T-cell (primary cell): ENCODE results near the gene PLCG1. TPM values are rescaled to one million over a fixed set of nuclear protein-coding genes. Genes with fewer than 3 reads are reported as not detected.
"Not testable (repeated sequence)": the region's sequence is repeated elsewhere in the genome, so short reads cannot be mapped to it uniquely, and the experiment has no call there.

Source experiments
- ATAC-seq, 4 experiments: fragments of 200-7000 bp in 3 of 4; fragments of 150-1000 bp in 1 of 4; cut with Tn5 transposase; replicated peaks in 1 of 4; 1 replicate in 3 of 4; 2 replicates in 1 of 4; pipeline ENCODE4 v1.10.0; 2021; ENCODE audit warnings: moderate library complexity in 3 of 4, mild to moderate bottlenecking in 2 of 4, moderate number of reproducible peaks in 1 of 4
- CTCF ChIA-PET, 2 donors: fragments of 300-600 bp; sonication (Branson Sonifier 250); formaldehyde crosslinking; loops; one replicate each; lab custom pipeline; 2022; ENCODE audit warnings: antibody characterized with exemption in 2 of 2; lab: Charles Lee
- POLR2A ChIA-PET, 2 donors: fragments of 300-600 bp; sonication (Branson Sonifier 250); formaldehyde crosslinking; loops; one replicate each; lab custom pipeline; 2022; ENCODE audit warnings: antibody characterized with exemption in 2 of 2; lab: Charles Lee
- DNase-seq, 35 experiments: peaks; one replicate each; pipeline versions ENCODE4 v3.0.0 to v3.0.0-alpha.2; 2013 to 2023
- H3K27ac ChIP-seq: one replicate; pipeline ENCODE4 v1.5.1; 2013; ENCODE audit warnings: low read length
- H3K27me3 ChIP-seq, 2 experiments: replicated peaks in 1 of 2; 1 replicate in 1 of 2; 2 replicates in 1 of 2; pipeline versions ENCODE4 v1.6.1 to v1.7.0; 2013; ENCODE audit warnings: low read length in 1 of 2, mixed read lengths in 1 of 2; ENCODE audit not compliant: control insufficient read depth in 2 of 2, insufficient read depth in 2 of 2; ENCODE audit errors: extremely low read depth in 1 of 2
- H3K36me3 ChIP-seq, 2 donors: 1 replicate in 1 of 2; 2 replicates in 1 of 2; pipeline versions ENCODE4 v1.6.1 to v1.7.0; 2013; ENCODE audit warnings: low read length in 1 of 2; ENCODE audit not compliant: control insufficient read depth in 2 of 2, insufficient read depth in 1 of 2; ENCODE audit errors: extremely low read depth in 1 of 2
- H3K4me1 ChIP-seq, 2 experiments: 1 replicate in 1 of 2; 2 replicates in 1 of 2; pipeline versions ENCODE4 v1.6.1 to v1.7.0; 2013; ENCODE audit warnings: low read length in 2 of 2, mixed read lengths in 1 of 2; ENCODE audit not compliant: insufficient read depth in 2 of 2, control insufficient read depth in 1 of 2; ENCODE audit errors: extremely low read depth in 1 of 2
- H3K4me3 ChIP-seq, 2 donors: 1 replicate in 1 of 2; 2 replicates in 1 of 2; pipeline versions ENCODE4 v1.5.1 to v1.7.0; 2013; ENCODE audit warnings: mild to moderate bottlenecking in 2 of 2, low read length in 1 of 2, moderate library complexity in 1 of 2; ENCODE audit not compliant: control insufficient read depth in 1 of 2; ENCODE audit errors: extremely low read depth in 1 of 2
- H3K9me3 ChIP-seq: 2 replicates; pipeline ENCODE4 v1.7.0; 2013
- H3K27ac Mint-ChIP-seq, 2 donors: one replicate each; pipeline ENCODE4 v1.8.0; 2020 to 2021; ENCODE audit warnings: mild to moderate bottlenecking in 2 of 2, mixed read lengths in 2 of 2
- H3K27me3 Mint-ChIP-seq, 2 donors: one replicate each; pipeline ENCODE4 v1.8.0; 2021 to 2022; ENCODE audit warnings: mixed read lengths in 2 of 2
- H3K36me3 Mint-ChIP-seq: one replicate; pipeline ENCODE4 v1.8.0; 2021; ENCODE audit warnings: mixed read lengths
- H3K4me1 Mint-ChIP-seq, 3 donors: one replicate each; pipeline ENCODE4 v1.8.0; 2020 to 2022; ENCODE audit warnings: mixed read lengths in 3 of 3, mild to moderate bottlenecking in 1 of 3
- H3K4me3 Mint-ChIP-seq, 3 donors: one replicate each; pipeline ENCODE4 v1.8.0; 2020 to 2022; ENCODE audit warnings: mild to moderate bottlenecking in 3 of 3, mixed read lengths in 3 of 3, moderate library complexity in 3 of 3
- H3K9me3 Mint-ChIP-seq, 3 donors: one replicate each; pipeline ENCODE4 v1.8.0; 2020 to 2022; ENCODE audit warnings: mixed read lengths in 3 of 3
- WGBS: methylation state at CpG from one replicate; pipeline ENCODE4 v1.1.5; 2013; ENCODE audit warnings: missing lambda C conversion rate; ENCODE audit not compliant: insufficient coverage; 5-methylcytosine and 5-hydroxymethylcytosine counted together
- total RNA-seq, 35 experiments: library from RNA in 6 of 35; stranded (reverse) in 6 of 35; fragments of 120-200 nt in 1 of 35; gene quantifications; one replicate each; pipeline versions ENCODE4 v1.2.1 to v1.2.4 and lab custom pipeline; 2013 to 2026

The PLCG1 gene
- total RNA-seq, 5 donors from 2014 or later (not counting 1 experiment from before 2014, with no cell fraction given), result 390 to 589 (median 444) TPM

- Histone ChIP-seq H3K27me3 (no peaks in the 10 kb centered on the region), H3K4me3 (no peak overlapping the region), H3K9me3 (no peaks in the 10 kb centered on the region), H3K36me3 (peaks cover under 1 to 20% of the 10 kb centered on the region in 2 donors), H3K27ac (no peak overlapping the region), H3K4me1 (no peaks in the 10 kb centered on the region)
- H3K4me1 Mint-ChIP-seq, result peaks cover 0 to under 1% (median 0%) of the 10 kb centered on the region in 3 donors
- ChIA-PET CTCF (interaction anchor here in 1 of 2 donors (1.1 kb wide), 1 partner anchor 10 kb away, joined by 6 read pairs; no protein-coding TSS in a partner anchor), POLR2A (no interaction called here)
- ATAC-seq, result no peak
- no peaks in the 10 kb centered on the region for H3K9me3 Mint-ChIP-seq
- H3K27ac Mint-ChIP-seq, result peak overlapping the region; percentile 41 to 50
- no peak overlapping the region for H3K4me3 Mint-ChIP-seq
- no peak for DNase-seq
- no peaks in the 10 kb centered on the region for H3K27me3 Mint-ChIP-seq
- H3K36me3 Mint-ChIP-seq, result peaks cover 28% of the 10 kb centered on the region
- 100% methylated on average over 3 of the region's 3 CpGs for WGBS
These were observed 10.6 kb upstream of the PLCG1 start for GRCh38 chr20:41126719-41127118.

- DNase-seq, H3K27me3 ChIP-seq, POLR2A ChIA-PET, H3K9me3 ChIP-seq, H3K27me3 Mint-ChIP-seq, H3K27ac Mint-ChIP-seq, CTCF ChIA-PET, ATAC-seq, H3K4me3 Mint-ChIP-seq, H3K27ac ChIP-seq, H3K4me1 Mint-ChIP-seq, H3K4me3 ChIP-seq, H3K4me1 ChIP-seq, H3K9me3 Mint-ChIP-seq, H3K36me3 ChIP-seq: not testable (repeated sequence)
- peaks cover 16% of the 10 kb centered on the region for H3K36me3 Mint-ChIP-seq
- no CpG with 5 or more reads among the region's 3 CpGs for WGBS
These were observed 9.0 kb upstream of the PLCG1 start for GRCh38 chr20:41128317-41128716.

DNA sequence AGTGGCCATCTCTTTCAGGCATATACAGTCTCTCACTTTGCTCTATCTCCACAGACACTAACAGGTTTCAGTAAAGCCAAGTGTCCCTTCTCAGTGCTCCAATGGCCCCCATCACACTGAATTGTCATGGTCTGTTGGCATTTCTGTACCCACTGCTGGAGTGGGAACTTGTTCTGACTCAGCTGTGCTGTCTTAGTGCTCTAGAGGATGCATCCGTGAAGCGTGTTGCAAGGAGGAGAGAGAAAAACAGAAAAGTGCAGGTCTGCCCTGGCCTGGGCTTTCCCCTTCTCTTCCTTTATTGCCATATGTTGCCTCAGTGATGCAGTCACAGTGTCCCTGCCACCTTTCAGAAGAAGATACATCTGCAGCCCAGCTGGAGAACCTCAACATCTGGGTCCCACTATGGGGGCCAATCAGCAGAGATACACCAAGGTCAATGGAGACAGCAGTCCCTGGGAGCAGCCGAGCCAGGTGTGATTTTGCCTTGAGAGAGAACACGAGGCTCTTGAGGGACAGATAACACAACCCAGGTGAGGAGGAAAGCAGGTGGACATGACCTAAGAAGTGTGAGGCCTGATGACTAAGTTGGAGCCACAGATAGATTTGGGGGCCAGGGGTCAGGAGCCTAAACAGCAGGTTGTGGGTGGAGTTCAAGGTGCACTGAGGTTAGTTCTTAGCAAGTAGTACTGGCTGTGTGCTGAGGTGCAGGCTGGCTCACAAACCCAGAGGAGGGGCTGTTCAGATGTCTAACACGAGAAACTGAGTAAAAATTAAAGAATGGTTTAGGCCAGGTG, 5.6 kb upstream of the PLCG1 start:
- no peaks in the 10 kb centered on the region for H3K36me3 ChIP-seq
- no peak overlapping the region for H3K4me3 Mint-ChIP-seq
- no peak overlapping the region for H3K27ac ChIP-seq
- H3K9me3 Mint-ChIP-seq, result no peaks in the 10 kb centered on the region
- CTCF ChIA-PET, result interaction anchor here in 1 of 2 donors (0.7 to 1.2 kb wide), 2 partner anchors 101 to 102 kb away, joined by 3 to 4 read pairs; no protein-coding TSS in a partner anchor
- no peaks in the 10 kb centered on the region for H3K36me3 Mint-ChIP-seq
- no peaks in the 10 kb centered on the region for H3K27me3 Mint-ChIP-seq
- no peak overlapping the region for H3K4me3 ChIP-seq
- H3K4me1 Mint-ChIP-seq, result peaks cover 29 to 33% (median 30%) of the 10 kb centered on the region in 3 donors
- no peak overlapping the region for H3K27ac Mint-ChIP-seq
- DNase-seq (no peak), ATAC-seq (no peak)
- peaks cover 21 to 35% of the 10 kb centered on the region in 2 experiments for H3K4me1 ChIP-seq
- 96% methylated on average over 3 of the region's 5 CpGs for WGBS
- H3K9me3 ChIP-seq, result no peaks in the 10 kb centered on the region
- H3K27me3 ChIP-seq, result no peaks in the 10 kb centered on the region
- POLR2A ChIA-PET, result interaction anchor here in 1 of 2 donors (0.7 kb wide), 1 partner anchor 56 kb away, joined by 6 read pairs; no protein-coding TSS in a partner anchor

- DNase-seq, H3K4me3 ChIP-seq, H3K36me3 ChIP-seq, H3K27me3 ChIP-seq, H3K27me3 Mint-ChIP-seq, H3K36me3 Mint-ChIP-seq, H3K9me3 Mint-ChIP-seq, H3K27ac Mint-ChIP-seq, H3K27ac ChIP-seq, ATAC-seq, H3K9me3 ChIP-seq, H3K4me3 Mint-ChIP-seq: not testable (repeated sequence)
- ChIA-PET POLR2A (interaction anchor here in 1 of 2 donors (0.5 kb wide), 1 partner anchor 85 kb away, joined by 4 read pairs; no protein-coding TSS in a partner anchor), CTCF (interaction anchor here in 1 of 2 donors (0.5 to 0.6 kb wide), 3 partner anchors 25 to 85 kb away, joined by 3 to 4 read pairs (median 3); no protein-coding TSS in a partner anchor)
- 100% methylated on average over 1 of the region's 9 CpGs for WGBS
- H3K4me1 Mint-ChIP-seq, result peaks cover 29 to 33% (median 30%) of the 10 kb centered on the region in 3 donors
- H3K4me1 ChIP-seq, result peaks cover 21 to 35% of the 10 kb centered on the region in 2 experiments
These were observed 5.0 kb upstream of the PLCG1 start for GRCh38 chr20:41132388-41132775.

- 53% methylated on average over 5 of the region's 7 CpGs for WGBS
- H3K9me3 ChIP-seq, result no peaks in the 10 kb centered on the region
- Mint-ChIP-seq H3K9me3 (no peaks in the 10 kb centered on the region), H3K36me3 (no peaks in the 10 kb centered on the region), H3K27me3 (no peaks in the 10 kb centered on the region), H3K4me3 (no peak overlapping the region), H3K4me1 (peaks cover 31 to 36% (median 33%) of the 10 kb centered on the region in 3 donors), H3K27ac (peak overlapping the region; percentile 17 to 27)
- H3K27me3 ChIP-seq, result no peaks in the 10 kb centered on the region
- ChIA-PET CTCF (interaction anchor here (0.6 to 3.7 kb wide), 14 partner anchors 13 to 206 kb away, joined by 3 to 57 read pairs (median 6); no protein-coding TSS in a partner anchor), POLR2A (interaction anchor here in 1 of 2 donors (0.7 kb wide), 1 partner anchor 99 kb away, joined by 3 read pairs; no protein-coding TSS in a partner anchor)
- H3K36me3 ChIP-seq, result no peaks in the 10 kb centered on the region
- ATAC-seq (peak in 1 of 4 experiments; percentile 21), DNase-seq (peak in 27 of 35 experiments; percentile 24 to 75 (median 44))
- no peak overlapping the region for H3K4me3 ChIP-seq
- H3K4me1 ChIP-seq, result peaks cover 21 to 36% of the 10 kb centered on the region in 2 experiments
- no peak overlapping the region for H3K27ac ChIP-seq
These were observed 3.5 kb upstream of the PLCG1 start for GRCh38 chr20:41133709-41134361.
